ENCODE data around the gene FPR2.

DNA sequence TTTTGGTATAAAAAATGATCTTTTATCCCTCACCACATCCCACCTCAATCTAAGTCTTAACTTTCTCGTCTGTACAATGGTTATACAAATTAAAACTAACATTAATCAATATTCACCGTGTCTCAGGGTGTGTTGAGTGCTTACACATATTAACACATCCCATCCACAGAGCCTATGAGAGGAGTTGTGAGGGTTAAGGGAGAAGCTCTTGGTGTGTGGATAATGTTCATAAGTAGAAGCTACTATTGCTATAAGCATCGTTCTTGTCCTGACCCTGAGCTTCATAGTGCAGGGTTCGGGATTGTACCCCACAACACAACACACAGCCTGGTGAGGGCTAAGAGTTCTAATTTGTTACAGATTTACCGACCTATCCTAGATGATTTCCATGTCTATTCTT lies 36.5 kb downstream of the FPR2 start:
- TF ChIP-seq STAT3 (IDR thresholded peaks at IDR 0.05; ENCODE audit: low read depth, low read length) = no peak
- TF ChIP-seq, protein P1, sequence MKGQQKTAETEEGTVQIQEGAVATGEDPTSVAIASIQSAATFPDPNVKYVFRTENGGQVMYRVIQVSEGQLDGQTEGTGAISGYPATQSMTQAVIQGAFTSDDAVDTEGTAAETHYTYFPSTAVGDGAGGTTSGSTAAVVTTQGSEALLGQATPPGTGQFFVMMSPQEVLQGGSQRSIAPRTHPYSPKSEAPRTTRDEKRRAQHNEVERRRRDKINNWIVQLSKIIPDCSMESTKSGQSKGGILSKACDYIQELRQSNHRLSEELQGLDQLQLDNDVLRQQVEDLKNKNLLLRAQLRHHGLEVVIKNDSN (IDR thresholded peaks at IDR 0.05; ENCODE audit: borderline replicate concordance, extremely low read length, insufficient read depth, low read depth, low read length) = no peak

Measured in GM12878 (cell line).